Spinal cord (tissue), 10 donors: ENCODE measurements around the gene ARID1A. TPM values are rescaled to one million over a fixed set of nuclear protein-coding genes. Genes with fewer than 3 reads are reported as not detected.

Experiments
- DNase-seq, 6 donors: peaks; one replicate each; pipeline versions ENCODE4 v3.0.0 to v3.0.0-alpha.2; 2013 to 2015; ENCODE audit warnings: low spot score in 6 of 6, low read depth in 4 of 6
- H3K27ac ChIP-seq: one replicate; pipeline ENCODE4 v1.5.1; 2013; ENCODE audit warnings: low read depth, low read length, control low read depth
- H3K27me3 ChIP-seq: one replicate; pipeline ENCODE4 v1.6.1; 2013; ENCODE audit warnings: low read length; ENCODE audit not compliant: control insufficient read depth, insufficient read depth
- H3K36me3 ChIP-seq: one replicate; pipeline ENCODE4 v1.6.1; 2013; ENCODE audit warnings: low read length; ENCODE audit not compliant: control insufficient read depth, insufficient read depth
- H3K4me1 ChIP-seq: one replicate; pipeline ENCODE4 v1.6.1; 2013; ENCODE audit warnings: low read length; ENCODE audit not compliant: control insufficient read depth, insufficient read depth
- H3K4me3 ChIP-seq: one replicate; pipeline ENCODE4 v1.5.1; 2013; ENCODE audit warnings: low read depth, low read length, control low read depth
- H3K9me3 ChIP-seq: one replicate; pipeline ENCODE4 v1.6.1; 2013; ENCODE audit warnings: low read length; ENCODE audit not compliant: control insufficient read depth, insufficient read depth
- WGBS: methylation state at CpG from one replicate; pipeline ENCODE4 v1.1.5; 2013; ENCODE audit warnings: missing lambda C conversion rate; ENCODE audit not compliant: insufficient coverage; 5-methylcytosine and 5-hydroxymethylcytosine counted together
- polyA plus RNA-seq, 2 donors: library from polyadenylated mRNA; unstranded; fragments of 120-200 nt; gene quantifications; one replicate each; pipeline ENCODE4 v1.2.1, GENCODE V29; 2013; ENCODE audit not compliant: insufficient read length in 2 of 2
- small RNA-seq: library from RNA; depleted of rRNA; stranded (forward); fragments of <200 nt; gene quantifications from one replicate; pipeline ENCODE3, GENCODE V24; 2014; ENCODE audit warnings: low replicate concordance
- total RNA-seq, 2 donors: library from RNA; depleted of rRNA in 1 of 2; stranded (reverse); fragments of 120-200 nt in 1 of 2; fragments of >200 nt in 1 of 2; gene quantifications; one replicate each; pipeline versions ENCODE4 v1.2.3 to v1.2.4, GENCODE V29; 2013 to 2014
- donor health status: healthy.

Gene ARID1A
- total and polyA plus RNA-seq, 4 donors = 36.0 to 88.3 (median 61.7) TPM

DNA sequence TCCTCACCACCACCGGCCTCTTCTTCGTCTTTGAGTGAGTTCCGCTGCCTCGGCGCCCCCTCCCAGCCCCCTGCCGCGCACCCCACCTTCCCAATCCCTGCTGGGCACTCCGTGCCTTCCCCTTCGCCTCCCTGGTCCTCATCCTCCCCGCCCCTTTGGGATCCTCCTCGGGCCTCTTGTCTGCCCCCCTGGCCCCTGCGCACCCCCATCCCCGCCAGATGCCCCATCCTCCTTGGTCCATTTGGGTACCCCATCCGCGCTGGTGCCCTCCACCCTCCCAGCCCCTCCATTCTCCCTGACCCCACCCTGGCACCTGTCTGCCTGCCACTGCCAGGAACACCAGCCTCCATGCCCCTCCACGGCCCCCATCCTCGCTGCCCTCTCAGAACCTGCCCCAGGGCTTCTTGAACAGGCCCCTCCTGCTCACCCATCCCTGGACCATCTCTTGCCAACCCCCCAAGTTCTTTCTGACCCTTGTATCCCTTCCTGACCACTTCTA is 131.3 kb downstream of the ARID1A start:
- H3K4me1 ChIP-seq = peaks cover 23% of the 10 kb centered on the region
- no peak for DNase-seq
- no peaks in the 10 kb centered on the region for H3K9me3 ChIP-seq
- H3K27me3 ChIP-seq = no peaks in the 10 kb centered on the region
- peak overlapping the region; percentile 57 for H3K27ac ChIP-seq
- WGBS = 1% methylated on average over 13 of the region's 17 CpGs
- peak overlapping the region; percentile 65 for H3K4me3 ChIP-seq
- peaks cover 20% of the 10 kb centered on the region for H3K36me3 ChIP-seq

DNA sequence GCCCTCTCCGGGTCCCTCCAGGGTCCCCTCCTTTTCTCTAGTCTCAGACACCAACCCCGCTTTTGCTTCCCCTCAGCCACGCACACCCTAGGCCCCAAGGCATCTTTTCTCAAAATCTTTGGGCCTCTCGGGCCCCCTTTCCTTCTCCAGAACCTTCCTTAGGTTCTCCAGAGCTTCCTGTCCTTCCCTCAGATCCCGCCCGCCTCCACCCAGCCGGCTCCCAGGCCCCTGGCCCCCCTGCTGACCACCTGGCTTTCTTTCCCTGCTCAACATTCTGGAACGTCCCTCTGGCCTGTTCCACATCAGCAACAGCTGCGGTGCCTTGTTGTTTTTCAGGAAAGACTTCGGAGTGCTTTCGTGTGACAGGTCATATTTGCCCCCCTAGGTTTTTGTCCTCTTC is 131.8 kb downstream of the ARID1A start:
- Histone ChIP-seq H3K9me3 (no peaks in the 10 kb centered on the region), H3K36me3 (peaks cover 25% of the 10 kb centered on the region), H3K4me3 (peak overlapping the region; percentile 65), H3K4me1 (peaks cover 23% of the 10 kb centered on the region), H3K27me3 (no peaks in the 10 kb centered on the region), H3K27ac (no peak overlapping the region)
- 13% methylated on average over 10 of the region's 11 CpGs for WGBS
- no peak for DNase-seq

DNA sequence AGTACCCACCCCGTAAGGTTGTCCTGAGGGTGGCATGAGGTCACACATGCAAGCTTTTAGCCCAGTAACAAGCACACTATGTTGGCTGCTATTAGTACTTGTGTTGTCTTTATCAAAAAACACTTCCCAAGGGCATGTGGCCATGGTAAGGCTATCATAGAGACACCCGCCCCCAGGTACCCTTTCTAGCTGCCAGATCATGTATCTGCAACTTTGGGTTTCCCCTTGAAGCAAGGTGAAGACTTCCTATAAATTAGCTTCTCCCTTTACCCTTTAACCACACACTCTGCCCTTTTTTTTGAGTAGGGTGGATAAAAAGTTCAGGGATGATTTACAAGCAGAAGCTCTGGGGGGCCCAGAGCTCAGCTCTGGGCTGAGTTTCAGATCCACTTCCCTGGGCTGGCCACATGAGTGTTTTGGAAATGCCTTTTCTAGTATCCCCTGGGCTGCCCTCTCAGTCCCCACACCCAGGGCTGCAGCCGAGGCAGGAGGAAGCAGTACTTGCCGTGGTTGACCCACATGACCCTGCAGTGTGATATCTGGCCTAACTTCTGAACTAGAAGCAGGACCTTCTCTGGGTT is 132.7 kb downstream of the ARID1A start:
- Histone ChIP-seq H3K27ac (no peak overlapping the region), H3K27me3 (no peaks in the 10 kb centered on the region), H3K4me3 (no peak overlapping the region), H3K4me1 (peaks cover 23% of the 10 kb centered on the region), H3K9me3 (no peaks in the 10 kb centered on the region), H3K36me3 (peaks cover 33% of the 10 kb centered on the region)
- no peak for DNase-seq
- 55% methylated on average over 2 of the region's 4 CpGs for WGBS

DNA sequence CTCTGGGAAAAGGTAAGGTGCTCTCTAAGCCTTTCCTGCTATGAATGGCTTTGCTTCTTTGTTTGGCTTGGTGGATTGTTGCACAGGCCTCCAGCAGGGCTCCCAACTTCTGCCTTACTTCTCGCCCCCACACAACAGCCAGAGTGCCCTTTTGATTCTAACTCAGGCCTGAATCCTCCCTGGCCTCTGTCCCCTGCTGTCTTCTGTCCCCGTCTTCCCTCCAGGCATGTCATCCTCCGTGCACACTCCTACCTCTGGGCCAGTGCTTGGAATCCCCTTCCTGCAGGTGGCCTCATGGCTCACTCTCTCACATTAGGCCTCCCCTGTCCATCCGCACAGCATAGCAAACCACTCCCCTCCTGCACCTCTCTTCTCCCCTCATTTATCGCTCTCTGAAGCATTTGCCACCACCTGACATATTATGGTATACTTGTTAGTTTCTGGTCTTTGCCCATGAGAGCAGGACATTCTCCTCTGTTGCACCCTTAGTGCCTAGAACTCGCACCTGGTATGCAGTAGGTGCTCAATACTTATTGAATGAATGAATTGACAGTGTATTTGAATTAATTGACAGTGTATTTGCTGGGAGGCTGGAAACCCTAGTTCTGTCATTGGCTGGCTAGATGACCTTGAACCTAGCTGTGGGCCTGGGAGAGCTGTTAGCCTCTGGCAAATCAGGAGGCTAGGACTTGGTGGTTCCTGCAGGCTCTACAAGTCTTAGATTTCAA is 133.5 kb downstream of the ARID1A start:
- DNase-seq = no peak

DNA sequence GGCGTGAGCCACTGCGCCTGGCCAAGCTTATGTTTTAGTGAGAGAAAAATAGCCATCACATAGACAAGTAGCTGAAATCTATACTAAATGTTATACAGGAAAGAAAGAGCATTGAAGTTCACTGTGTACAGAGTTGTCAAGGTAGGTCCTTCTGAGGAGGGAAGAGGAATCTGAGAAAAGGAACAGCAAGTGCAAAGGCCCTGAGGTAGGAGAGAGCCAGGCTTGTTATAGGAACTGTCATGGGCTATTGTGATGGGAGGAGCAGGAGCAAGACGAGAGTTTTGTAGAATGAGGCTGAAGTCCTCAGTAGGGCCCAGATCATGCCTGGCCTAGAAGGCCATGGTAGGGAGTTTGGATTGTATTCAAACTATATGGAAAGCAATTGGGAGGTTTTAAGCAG is 135.2 kb downstream of the ARID1A start:
- DNase-seq = no peak
- Histone ChIP-seq H3K27me3 (no peaks in the 10 kb centered on the region), H3K4me3 (no peak overlapping the region), H3K4me1 (peaks cover 19% of the 10 kb centered on the region), H3K36me3 (peaks cover 58% of the 10 kb centered on the region), H3K27ac (no peak overlapping the region), H3K9me3 (no peaks in the 10 kb centered on the region)
- WGBS = 83% methylated on average over 1 of the region's 3 CpGs

More for the DNA sequence above, 133.5 kb downstream of the ARID1A start:
- Histone ChIP-seq H3K27me3 (no peaks in the 10 kb centered on the region), H3K27ac (no peak overlapping the region), H3K4me1 (peaks cover 23% of the 10 kb centered on the region), H3K36me3 (peaks cover 41% of the 10 kb centered on the region), H3K9me3 (no peaks in the 10 kb centered on the region), H3K4me3 (no peak overlapping the region)
- WGBS = 83% methylated on average over 4 of the region's 6 CpGs

Small RNAs within 50 kb of the gene (small RNA-seq; reads per million reads assigned to genes)
- gene AL627082.1 = not detected
- not detected for gene RN7SL165P

Other genes starting within 250 kb of the ARID1A start
- 100 to 1,000 TPM; 370 to 564 TPM for gene HMGN2, start 223.6 kb upstream of the ARID1A start, total RNA-seq
- 100 to 1,000 TPM; 693 to 696 TPM for gene HMGN2, start 223.6 kb upstream of the ARID1A start, polyA plus RNA-seq
- 10 to 100 TPM; 11.8 to 12.9 TPM for gene RPS6KA1, start 166.3 kb upstream of the ARID1A start, total RNA-seq
- 10 to 100 TPM; 14.2 to 16.4 TPM for gene RPS6KA1, start 166.3 kb upstream of the ARID1A start, polyA plus RNA-seq
- gene PIGV, start 91.9 kb downstream of the ARID1A start, total RNA-seq = 10 to 100 TPM; 12.3 to 15.6 TPM
- gene PIGV, start 91.9 kb downstream of the ARID1A start, polyA plus RNA-seq = 10 to 100 TPM in 1 of 2 donors, 1 to 10 TPM in 1; 9.2 to 10.7 TPM
- 10 to 100 TPM in 1 of 2 donors, 1 to 10 TPM in 1; 6.8 to 15.1 TPM for gene ZDHHC18, start 130.7 kb downstream of the ARID1A start, total RNA-seq
- 10 to 100 TPM; 29.1 to 35.3 TPM for gene ZDHHC18, start 130.7 kb downstream of the ARID1A start, polyA plus RNA-seq
- gene SFN, start 167.1 kb downstream of the ARID1A start, total RNA-seq = under 1 TPM; 0.30 to 0.66 TPM
- under 1 TPM in 1 of 2 donors, not detected in 1; 0.32 TPM for gene SFN, start 167.1 kb downstream of the ARID1A start, polyA plus RNA-seq
- 10 to 100 TPM; 13.2 to 15.9 TPM for gene GPN2, start 194.3 kb downstream of the ARID1A start, total RNA-seq
- 10 to 100 TPM; 30.0 to 38.4 TPM for gene GPN2, start 194.3 kb downstream of the ARID1A start, polyA plus RNA-seq
- gene GPATCH3, start 204.5 kb downstream of the ARID1A start, total RNA-seq = 10 to 100 TPM in 1 of 2 donors, 1 to 10 TPM in 1; 8.4 to 10.8 TPM
- 10 to 100 TPM; 14.0 to 14.8 TPM for gene GPATCH3, start 204.5 kb downstream of the ARID1A start, polyA plus RNA-seq
- gene NR0B2, start 218.0 kb downstream of the ARID1A start, total RNA-seq = not detected
- not detected for gene NR0B2, start 218.0 kb downstream of the ARID1A start, polyA plus RNA-seq
- 10 to 100 TPM; 25.6 to 47.3 TPM for gene NUDC, start 225.7 kb downstream of the ARID1A start, total RNA-seq
- 100 to 1,000 TPM; 118 to 119 TPM for gene NUDC, start 225.7 kb downstream of the ARID1A start, polyA plus RNA-seq